K562 (cell line): ENCODE measurements around the gene ERGIC1. TPM values are rescaled to one million over a fixed set of nuclear protein-coding genes. Genes with fewer than 3 reads are reported as not detected.
A peak's percentile ranks its signal among the peaks of the same experiment; 100 is the strongest.

Source experiments
- ATF7 ChIP-seq: fragments of 450-650 bp; IDR thresholded peaks from 2 replicates; pipeline ENCODE4 v1.7.1; 2014; ENCODE audit warnings: mild to moderate bottlenecking, moderate library complexity
- C11orf30 ChIP-seq: fragments of 450-650 bp; IDR thresholded peaks from 2 replicates; pipeline ENCODE4 v1.6.1; 2016; ENCODE audit warnings: low read depth, mild to moderate bottlenecking
- CBX2 ChIP-seq: fragments of 200-600 bp; sonication (generic); IDR thresholded peaks from one replicate; pipeline ENCODE4 v1.6.1; 2012; ENCODE audit warnings: mild to moderate bottlenecking, low read length, inconsistent platforms; ENCODE audit not compliant: insufficient read depth, poor library complexity, severe bottlenecking
- CREB3 ChIP-seq: fragments of 450-650 bp; conservative IDR thresholded peaks from 2 replicates; pipeline ENCODE4 v1.6.1; 2016; ENCODE audit warnings: missing genetic modification characterization, low read depth, mild to moderate bottlenecking, missing compliant biosample characterization, moderate library complexity
- CXXC5 ChIP-seq: fragments of 250-450 bp; sonication (Bioruptor Pico); IDR thresholded peaks from 2 replicates; pipeline ENCODE4 v1.8.0; 2022; ENCODE audit warnings: inconsistent platforms, mild to moderate bottlenecking, moderate library complexity
- EHMT2 ChIP-seq: fragments of 450-650 bp; IDR thresholded peaks from 2 replicates; pipeline ENCODE4 v1.6.1; 2018; ENCODE audit warnings: antibody characterized with exemption
- L3MBTL2 ChIP-seq: fragments of 450-650 bp; IDR thresholded peaks from 2 replicates; pipeline ENCODE4 v1.6.1; 2016; ENCODE audit warnings: mild to moderate bottlenecking, moderate library complexity
- LARP7 ChIP-seq: fragments of 450-650 bp; IDR thresholded peaks from 2 replicates; pipeline ENCODE4 v1.6.1; 2016
- MED1 ChIP-seq: sonication (generic); formaldehyde crosslinking; IDR thresholded peaks from 2 replicates; pipeline ENCODE4 v1.8.1; 2023; ENCODE audit warnings: missing genetic modification reagents, borderline replicate concordance
- MNT ChIP-seq, 2 experiments: fragments of 450-650 bp; conservative IDR thresholded peaks; 2 replicates each; pipeline ENCODE4 v1.6.1; 2017; ENCODE audit warnings: mild to moderate bottlenecking in 2 of 2, moderate library complexity in 2 of 2
- MYNN ChIP-seq, 2 experiments: sonication (generic); formaldehyde crosslinking in 1 of 2; IDR thresholded peaks; 2 replicates each; pipeline versions ENCODE4 v1.5.0 to v1.6.1; 2016 to 2020; ENCODE audit warnings: antibody characterized with exemption in 1 of 2, missing genetic modification reagents in 1 of 2
- NR3C1 ChIP-seq: sonication (generic); formaldehyde crosslinking; IDR thresholded peaks from 2 replicates; pipeline ENCODE4 v1.8.1; 2022; ENCODE audit warnings: missing genetic modification reagents
- PRDM10 ChIP-seq: fragments of 450-650 bp; IDR thresholded peaks from 2 replicates; pipeline ENCODE4 v1.6.1; 2018; ENCODE audit not compliant: partially characterized antibody
- SIRT6 ChIP-seq: IDR thresholded peaks from one replicate; pipeline ENCODE4 v1.6.1; 2012; ENCODE audit warnings: low read depth, mild to moderate bottlenecking, control low read depth, inconsistent platforms, low read length, moderate library complexity
- SMAD2 ChIP-seq: fragments of 150-350 bp; IDR thresholded peaks from 2 replicates; pipeline ENCODE4 v1.6.1; 2014; ENCODE audit warnings: low read depth, mild to moderate bottlenecking, low read length
- SMARCE1 ChIP-seq: fragments of 450-650 bp; IDR thresholded peaks from 2 replicates; pipeline ENCODE4 v1.7.1; 2016; ENCODE audit warnings: mild to moderate bottlenecking
- SOX6 ChIP-seq: fragments of 450-650 bp; IDR thresholded peaks from 2 replicates; pipeline ENCODE4 v1.6.1; 2014; ENCODE audit warnings: mild to moderate bottlenecking
- SREBF2 ChIP-seq: sonication (generic); formaldehyde crosslinking; IDR thresholded peaks from 2 replicates; pipeline ENCODE4 v1.4.0; 2020; ENCODE audit warnings: mild to moderate bottlenecking, missing genetic modification reagents
- TARDBP ChIP-seq: fragments of 450-650 bp; IDR thresholded peaks from 2 replicates; pipeline ENCODE4 v1.6.1; 2016
- TFE3 ChIP-seq: fragments of 450-650 bp; formaldehyde crosslinking; IDR thresholded peaks from 2 replicates; pipeline ENCODE4 v1.4.0; 2020; ENCODE audit warnings: mild to moderate bottlenecking, mixed read lengths
- ZNF584 ChIP-seq: fragments of 200-800 bp; sonication (Bioruptor generic); IDR thresholded peaks from 2 replicates; pipeline ENCODE4 v1.6.1; 2016; ENCODE audit warnings: low read depth, mild to moderate bottlenecking, missing genetic modification characterization, missing compliant biosample characterization
- polyA plus RNA-seq, 8 experiments: library from polyadenylated mRNA; depleted of rRNA in 4 of 8; stranded (reverse) in 5 of 8; unstranded in 3 of 8; fragments of >200 nt; fragmentation: Nextera tagmentation in 2 of 8; fragmentation: Illumina TruSeq in 1 of 8; extraction: Ambion mirVana in 2 of 8; extraction: Trizol in 1 of 8; gene quantifications; 2 replicates each; pipeline versions ENCODE4 v1.2.1 to v1.2.3, GENCODE V29; 2011 to 2014; ENCODE audit warnings: inconsistent platforms in 1 of 8, missing spikeins in 1 of 8
- total RNA-seq, 7 experiments: library from RNA; depleted of rRNA in 6 of 7; stranded (reverse); fragments of >200 nt in 6 of 7; fragmentation: Illumina TruSeq in 2 of 7; extraction: Trizol in 2 of 7; gene quantifications; 2 replicates each; pipeline versions ENCODE4 v1.2.1 to v1.2.3, GENCODE V29; 2011 to 2021; ENCODE audit warnings: low replicate concordance in 1 of 7

The ERGIC1 gene
- total and polyA plus RNA-seq, 9 of the 15 experiments (the other 6 are each of a cell fraction or from before 2014, with no cell fraction given), result 5.5 to 68.4 (median 36.4) TPM

GRCh38 chr5:172793577-172794488 lies 40.2 kb upstream of the ERGIC1 start (continued):
- TF ChIP-seq ATF7 (peak; percentile 53), SIRT6 (no peak), CBX2 (no peak), EHMT2 (no peak), CXXC5 (CRISPR knock-in tag) (0 out of 2 replicates have a peak, but pooled peaks have one; percentile 9), SMARCE1 (peak; percentile 85; the same call in 1 of the 2 replicates), NR3C1 (CRISPR knock-in tag) (no peak), PRDM10 (no peak), MYNN (IDR thresholded peaks at IDR 0.05) (no peak), MYNN (CRISPR knock-in tag; IDR thresholded peaks at IDR 0.05) (no peak), CREB3 (no peak), C11orf30 (0 out of 2 replicates have a peak, but pooled peaks have one; percentile 8), SMAD2 (no peak), SOX6 (no peak), MNT (conservative IDR thresholded peaks at IDR 0.05) (no peak), MED1 (CRISPR knock-in tag) (no peak), L3MBTL2 (peak; percentile 48; the same call in 1 of the 2 replicates), LARP7 (no peak), TARDBP (no peak), SREBF2 (CRISPR knock-in tag) (no peak), TFE3 (CRISPR knock-in tag) (no peak), ZNF584 (CRISPR knock-in tag) (0 out of 2 replicates have a peak, but pooled peaks have one; percentile 18)
